H1 (cell line): ENCODE results near the gene ARMCX1. TPM values are rescaled to one million over a fixed set of nuclear protein-coding genes. Genes with fewer than 3 reads are reported as not detected.

Source experiments
- ATF3 ChIP-seq: IDR thresholded peaks from 2 replicates; pipeline ENCODE4 v1.6.1; 2011; ENCODE audit warnings: low read depth, mild to moderate bottlenecking, low read length; ENCODE audit not compliant: insufficient read depth
- CHD2 ChIP-seq: IDR thresholded peaks from 2 replicates; pipeline ENCODE4 v1.6.1; 2012; ENCODE audit warnings: low read length, improper control_type of control experiment
- CTBP2 ChIP-seq: IDR thresholded peaks from 2 replicates; pipeline ENCODE4 v1.7.0; 2011; ENCODE audit warnings: borderline replicate concordance, mild to moderate bottlenecking, moderate library complexity, mixed read lengths, low read length; ENCODE audit not compliant: insufficient read depth, insufficient read length
- EZH2 ChIP-seq: fragments of 200-600 bp; sonication (generic); IDR thresholded peaks from 2 replicates; pipeline ENCODE4 v1.7.1; 2012; ENCODE audit warnings: low read depth, mild to moderate bottlenecking, moderate library complexity, low read length, inconsistent platforms; ENCODE audit not compliant: severe bottlenecking
- GTF2F1 ChIP-seq: IDR thresholded peaks from 2 replicates; pipeline ENCODE4 v1.6.1; 2012; ENCODE audit warnings: low read depth, low read length, improper control_type of control experiment, borderline replicate concordance
- KDM4A ChIP-seq: IDR thresholded peaks from one replicate; pipeline ENCODE4 v1.7.1; 2012; ENCODE audit warnings: low read depth, mild to moderate bottlenecking, moderate library complexity, low read length, inconsistent platforms; ENCODE audit not compliant: severe bottlenecking
- NRF1 ChIP-seq: IDR thresholded peaks from 2 replicates; pipeline ENCODE4 v1.6.1; 2011; ENCODE audit warnings: mild to moderate bottlenecking, low read depth, low read length, improper control_type of control experiment
- PHF8 ChIP-seq: fragments of 200-600 bp; sonication (generic); conservative IDR thresholded peaks from 2 replicates; pipeline ENCODE4 v1.7.1; 2012; ENCODE audit warnings: low read depth, mild to moderate bottlenecking, inconsistent platforms, low read length, moderate library complexity
- RAD21 ChIP-seq, 2 experiments: IDR thresholded peaks in 1 of 2; conservative IDR thresholded peaks in 1 of 2; 2 replicates each; pipeline ENCODE4 v1.6.1; 2011; ENCODE audit warnings: low read depth in 2 of 2, low read length in 2 of 2, improper control_type of control experiment in 1 of 2, inconsistent platforms in 1 of 2, mild to moderate bottlenecking in 1 of 2, moderate library complexity in 1 of 2
- RBBP5 ChIP-seq: IDR thresholded peaks from 2 replicates; pipeline ENCODE4 v1.7.1; 2012; ENCODE audit warnings: low read depth, mild to moderate bottlenecking, inconsistent platforms, low read length, moderate library complexity, borderline replicate concordance
- RNF2 ChIP-seq: fragments of 200-900, 300-1000 bp; sonication (generic); IDR thresholded peaks from 2 replicates; pipeline ENCODE4 v1.7.1; 2016; ENCODE audit warnings: borderline replicate concordance, low read depth, mild to moderate bottlenecking, antibody characterized with exemption, low read length; ENCODE audit not compliant: poor library complexity, severe bottlenecking; ENCODE audit errors: missing control alignments
- SIRT6 ChIP-seq: IDR thresholded peaks from one replicate; pipeline ENCODE4 v1.7.1; 2012; ENCODE audit warnings: low read length, inconsistent platforms
- SIX5 ChIP-seq: IDR thresholded peaks from 2 replicates; pipeline ENCODE4 v1.6.1; 2011; ENCODE audit warnings: mild to moderate bottlenecking, low read depth, low read length
- SP1 ChIP-seq: IDR thresholded peaks from 2 replicates; pipeline ENCODE4 v1.6.1; 2011; ENCODE audit warnings: low read depth, low read length
- TBP ChIP-seq: IDR thresholded peaks from 2 replicates; pipeline ENCODE4 v1.6.1; 2011; ENCODE audit warnings: low read depth, low read length, improper control_type of control experiment
- TCF12 ChIP-seq: IDR thresholded peaks from 2 replicates; pipeline ENCODE4 v1.6.1; 2011; ENCODE audit warnings: low read depth, mild to moderate bottlenecking, low read length
- USF2 ChIP-seq: IDR thresholded peaks from 2 replicates; pipeline ENCODE4 v1.6.1; 2011; ENCODE audit warnings: low read length, improper control_type of control experiment
- ZNF274 ChIP-seq: IDR thresholded peaks from 2 replicates; pipeline ENCODE4 v1.7.0; 2012; ENCODE audit warnings: low read length, borderline replicate concordance; ENCODE audit errors: extremely low read depth
- polyA plus RNA-seq, 7 experiments: library from polyadenylated mRNA; depleted of rRNA in 3 of 7; stranded (reverse) in 5 of 7; unstranded in 2 of 7; fragments of >200 nt in 5 of 7; fragments of 200-250 nt in 2 of 7; gene quantifications; 1 replicate in 5 of 7; 2 replicates in 1 of 7; 4 replicates in 1 of 7; pipeline versions ENCODE4 v1.2.1 to v1.2.3, GENCODE V29; 2011 to 2013; ENCODE audit warnings: missing spikeins in 2 of 7, mixed read lengths in 2 of 7
- total RNA-seq: library from RNA; stranded (reverse); fragmentation: NEBNext Ultra II Directional; extraction: Animal tissue kit (Norgen Biotek cat#: 25700); gene quantifications from 2 replicates; pipeline ENCODE4 v1.2.1, GENCODE V29; 2021

Gene ARMCX1
- total and polyA plus RNA-seq, 2 of the 8 experiments (the other 6 are each of a cell fraction or from before 2014, with no cell fraction given), result 12.5 to 29.1 TPM

- TF ChIP-seq PHF8 (peak; percentile 43; the same call in 1 of the 2 replicates), NRF1 (no peak), RNF2 (no peak), ZNF274 (no peak), RBBP5 (no peak), KDM4A (peak; percentile 48), SIRT6 (no peak), ATF3 (no peak), CTBP2 (no peak), CHD2 (no peak), EZH2 (no peak), SIX5 (no peak), TBP (peak; percentile 67; the same call in 1 of the 2 replicates), TCF12 (no peak), GTF2F1 (no peak), USF2 (peak; percentile 59; the same call in 1 of the 2 replicates), SP1 (no peak), RAD21 (IDR thresholded peaks at IDR 0.05 in 1 of 2, conservative IDR thresholded peaks at IDR 0.05 in 1 of 2; ENCODE audit: low read depth in 2 of 2, low read length in 2 of 2) (no peak)
These were observed at the start of gene ARMCX1 (continued) for GRCh38 chrX:101550362-101550750.
